Measurements from ENCODE around the gene SPRYD7.
A peak's percentile ranks its signal among the peaks of the same experiment; 100 is the strongest.
"Not testable (repeated sequence)": the region's sequence is repeated elsewhere in the genome, so short reads cannot be mapped to it uniquely, and the experiment has no call there.

The SPRYD7 gene, protein sequence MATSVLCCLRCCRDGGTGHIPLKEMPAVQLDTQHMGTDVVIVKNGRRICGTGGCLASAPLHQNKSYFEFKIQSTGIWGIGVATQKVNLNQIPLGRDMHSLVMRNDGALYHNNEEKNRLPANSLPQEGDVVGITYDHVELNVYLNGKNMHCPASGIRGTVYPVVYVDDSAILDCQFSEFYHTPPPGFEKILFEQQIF

DNA sequence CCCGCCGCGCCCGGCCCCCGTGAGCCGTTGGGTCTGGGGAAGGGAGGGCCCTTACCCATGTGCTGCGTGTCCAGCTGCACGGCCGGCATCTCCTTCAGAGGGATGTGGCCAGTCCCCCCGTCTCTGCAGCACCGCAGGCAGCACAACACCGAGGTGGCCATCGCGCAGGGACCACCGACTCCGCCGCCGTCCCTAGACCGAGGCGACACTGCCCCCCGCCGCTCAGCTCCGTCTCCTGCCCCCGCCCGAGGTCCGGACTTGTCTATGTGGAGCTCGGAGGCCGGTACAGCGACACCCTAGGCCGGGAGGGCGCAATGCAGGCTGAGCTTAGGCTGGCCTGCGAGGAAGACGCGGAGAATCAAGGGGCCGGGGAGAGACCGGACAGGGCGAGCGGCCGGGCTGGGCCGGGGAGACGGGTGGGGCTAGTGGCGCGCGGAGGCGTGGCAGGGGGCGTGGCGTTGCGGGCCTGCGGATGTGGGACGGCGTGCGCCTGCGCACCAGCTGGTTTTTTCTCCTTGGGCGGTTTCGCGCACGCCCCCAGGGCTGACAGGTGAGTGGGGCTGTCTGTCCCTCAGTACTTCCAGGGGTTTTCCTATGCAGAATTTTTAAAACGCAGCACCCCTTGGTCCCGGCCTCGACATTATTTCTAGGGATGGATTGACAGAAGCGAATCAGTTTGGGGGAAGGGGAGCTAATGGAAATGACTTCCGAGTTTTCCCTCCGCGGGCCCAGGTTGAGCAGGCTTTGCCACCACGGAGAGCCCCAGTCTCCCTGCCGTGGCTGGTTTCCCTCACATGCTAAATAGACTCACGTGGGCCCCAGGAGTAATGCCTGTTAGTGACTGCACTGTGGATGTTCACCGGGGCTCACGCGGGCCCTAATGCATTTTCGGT is at the start of gene SPRYD7:
TSS of gene SPRYD7 (minus strand) at position 266 of the 893 bp plus-strand sequence. CDS start at position 161, 105 bp downstream.
- peak; percentile 98 for DNase-seq (ENCODE audit: low spot score)

DNA sequence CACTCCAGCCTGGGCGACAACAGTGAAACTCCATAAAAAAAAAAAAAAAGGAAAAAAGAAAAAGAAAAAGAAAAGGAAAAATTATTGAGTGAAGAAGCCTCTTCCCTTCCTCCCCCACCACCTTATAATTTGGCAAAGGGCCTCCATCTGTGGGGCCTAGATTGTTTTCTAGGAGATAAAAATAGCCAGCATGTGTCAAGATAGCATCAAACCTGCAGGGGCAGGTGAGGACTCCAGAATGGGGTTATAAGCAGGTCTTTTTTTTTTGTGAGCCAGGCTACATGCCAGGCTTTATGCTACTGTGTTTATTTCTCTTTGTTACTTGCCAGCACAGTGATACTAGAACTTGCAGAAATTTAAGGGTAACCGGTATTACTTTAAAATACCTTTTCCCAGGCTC is 49.0 kb upstream of the SPRYD7 start:
- DNase-seq (ENCODE audit: low spot score) = no peak

DNA sequence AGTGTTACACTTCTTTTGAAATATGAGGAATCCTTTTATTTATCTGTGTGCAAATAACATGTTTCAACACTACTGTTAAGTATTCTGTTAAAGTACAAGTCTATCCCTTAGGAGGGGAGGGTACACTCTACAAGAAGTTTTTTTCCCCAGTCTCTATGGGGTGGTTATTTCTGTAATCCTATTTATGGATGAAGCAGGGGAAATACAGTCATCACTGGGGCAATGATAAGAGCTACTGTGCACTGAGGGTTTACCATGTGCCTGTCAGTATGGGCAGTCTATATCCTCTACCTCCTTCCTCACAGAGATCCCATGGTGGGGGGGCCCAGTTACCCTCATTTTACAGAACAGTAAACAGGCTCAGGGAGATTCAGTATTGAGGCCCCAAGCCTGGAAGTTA is 44.1 kb upstream of the SPRYD7 start:
- no peak for DNase-seq (ENCODE audit: low spot score)

DNA sequence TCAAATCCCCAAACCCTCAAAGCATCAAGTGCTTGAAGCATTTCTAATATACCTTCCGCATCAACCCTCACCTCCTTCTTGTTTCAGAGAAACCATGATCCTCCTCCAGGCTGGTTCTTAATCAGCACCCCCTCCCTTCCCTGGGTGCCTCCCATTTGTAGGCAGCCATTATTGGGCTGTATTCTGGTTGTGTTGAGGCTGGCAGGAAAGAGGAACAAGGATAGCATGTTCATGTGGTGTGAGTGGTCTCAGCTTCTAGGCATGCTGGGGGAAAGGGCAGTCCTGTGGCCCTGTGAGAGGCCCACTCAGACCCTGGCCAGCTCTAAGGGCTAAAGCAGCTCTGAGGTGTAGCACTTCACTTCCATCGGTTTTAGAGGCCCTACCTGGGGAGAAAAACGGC is 41.9 kb upstream of the SPRYD7 start:
- DNase-seq (ENCODE audit: low spot score) = no peak

DNA sequence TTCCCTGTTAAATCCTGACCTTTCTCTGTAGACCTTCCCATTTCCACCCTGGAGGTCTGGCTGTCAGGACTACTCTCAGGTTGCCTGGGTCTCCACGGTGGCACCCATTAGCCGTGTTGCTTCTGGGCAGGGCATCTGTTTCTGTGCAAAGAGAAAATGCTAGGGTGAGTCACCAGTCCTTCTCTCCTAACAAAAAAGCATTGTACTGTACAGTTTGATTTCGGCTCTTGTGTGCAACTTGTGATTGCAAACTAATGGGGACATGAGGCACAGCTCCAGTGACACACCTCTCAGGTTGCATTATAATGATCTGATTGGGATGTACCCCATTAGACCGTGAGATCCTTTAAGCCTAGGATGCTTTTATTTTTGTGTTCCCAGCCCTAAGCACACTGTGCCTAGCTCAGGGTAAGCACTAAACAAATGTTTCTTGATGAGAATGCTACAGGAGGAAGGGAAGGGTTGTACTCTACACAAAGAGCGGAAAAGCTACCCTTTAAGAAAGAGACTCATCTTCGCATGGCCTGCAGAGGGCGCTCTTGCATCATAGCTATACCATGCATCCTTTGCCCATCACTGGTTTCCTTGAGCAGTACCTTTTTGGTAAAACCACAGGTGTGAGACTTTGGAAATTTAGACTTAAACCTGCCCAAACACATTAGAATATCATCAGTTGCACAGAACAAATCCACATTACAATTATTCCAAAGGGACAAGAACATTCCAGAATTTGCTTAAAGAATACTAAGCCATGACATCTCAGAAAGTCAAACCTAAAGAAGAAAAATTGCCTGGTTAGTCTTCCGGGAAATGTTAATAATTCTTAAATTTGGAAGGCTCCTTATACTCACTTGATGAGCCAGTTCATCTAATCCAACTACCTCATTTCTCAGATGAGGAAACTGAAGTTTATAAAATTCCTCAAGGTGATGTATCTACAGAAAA is 40.4 kb upstream of the SPRYD7 start:
- DNase-seq (ENCODE audit: low spot score) = peak; percentile 85

DNA sequence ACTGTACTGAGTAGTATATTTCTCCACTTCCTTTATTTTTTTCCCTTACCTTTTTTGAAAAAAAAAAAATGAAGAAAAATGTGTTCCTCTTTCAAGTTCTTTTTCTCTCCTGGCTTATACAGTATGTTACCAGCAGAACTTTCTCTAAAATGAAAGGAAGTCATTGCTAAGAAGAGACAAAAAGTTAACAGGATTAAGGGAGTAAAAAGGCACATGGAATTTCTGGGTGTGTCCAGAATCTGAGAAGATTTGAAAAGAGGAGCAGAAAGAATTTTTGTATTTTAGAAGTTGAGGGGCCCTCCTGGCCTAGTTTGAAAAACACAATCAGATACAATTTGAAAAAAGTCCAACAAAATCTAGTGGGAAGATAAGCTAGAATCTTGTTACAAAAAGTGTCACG is 39.7 kb upstream of the SPRYD7 start:
- no peak for DNase-seq (ENCODE audit: low spot score)

DNA sequence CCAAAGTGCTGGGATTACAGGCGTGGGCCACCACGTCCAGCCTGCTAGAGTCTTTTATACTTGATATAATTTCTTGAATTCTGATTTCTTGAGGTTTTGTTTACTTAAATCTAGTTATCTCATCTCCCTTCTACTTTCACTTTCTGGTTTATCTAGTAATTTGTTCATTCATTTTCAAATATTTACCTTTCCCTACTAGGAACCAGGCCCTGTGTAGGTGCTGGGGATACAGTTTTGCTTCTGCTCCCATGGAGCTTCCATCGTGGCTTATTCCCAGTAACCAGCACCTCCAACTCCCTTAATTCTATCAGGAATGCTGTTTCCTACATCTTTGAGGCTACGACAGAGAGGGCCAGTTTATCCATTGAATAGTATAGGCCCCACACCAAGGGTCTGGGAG is 36.6 kb upstream of the SPRYD7 start:
- no peak for DNase-seq (ENCODE audit: low spot score)

DNA sequence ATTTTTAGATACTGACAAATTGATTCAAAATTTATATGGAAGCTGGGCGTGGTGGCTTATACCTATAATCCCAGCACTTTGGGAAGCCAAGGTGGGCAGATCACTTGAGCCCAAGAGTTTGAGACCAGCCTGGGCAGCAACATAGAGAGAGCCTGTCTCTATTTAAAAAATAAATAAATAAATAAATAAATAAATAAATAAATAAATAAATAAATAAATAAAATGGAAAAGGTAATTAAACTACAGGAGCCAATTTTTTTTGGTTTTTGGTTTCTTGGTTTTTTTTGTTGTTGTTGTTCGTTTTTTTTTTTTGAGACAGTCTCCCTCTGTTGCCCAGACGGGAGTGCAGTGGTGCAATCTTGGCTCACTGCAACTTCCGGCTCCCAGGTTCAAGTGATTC is 31.3 kb upstream of the SPRYD7 start:
- no peak for DNase-seq (ENCODE audit: low spot score)

DNA sequence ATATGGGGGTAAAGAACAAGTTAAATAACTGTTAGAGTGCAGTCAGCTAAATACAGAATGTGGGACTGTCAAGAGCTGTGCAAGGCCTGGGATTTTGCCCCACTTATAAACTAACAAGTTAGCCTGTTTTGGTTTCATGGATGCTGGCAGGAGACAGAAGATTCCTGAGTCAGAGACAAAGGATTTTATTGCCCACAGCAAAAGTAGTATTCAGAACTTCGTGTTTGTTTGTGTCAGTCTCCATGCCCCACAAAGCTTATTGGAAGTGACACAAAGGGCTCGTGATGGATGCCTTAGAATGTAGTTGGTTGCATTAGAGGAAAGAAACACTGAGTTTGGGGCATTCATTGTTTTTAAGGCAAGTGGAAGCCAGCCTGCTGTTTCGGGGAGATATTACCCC is 22.2 kb upstream of the SPRYD7 start:
- DNase-seq (ENCODE audit: low spot score) = peak; percentile 49

DNA sequence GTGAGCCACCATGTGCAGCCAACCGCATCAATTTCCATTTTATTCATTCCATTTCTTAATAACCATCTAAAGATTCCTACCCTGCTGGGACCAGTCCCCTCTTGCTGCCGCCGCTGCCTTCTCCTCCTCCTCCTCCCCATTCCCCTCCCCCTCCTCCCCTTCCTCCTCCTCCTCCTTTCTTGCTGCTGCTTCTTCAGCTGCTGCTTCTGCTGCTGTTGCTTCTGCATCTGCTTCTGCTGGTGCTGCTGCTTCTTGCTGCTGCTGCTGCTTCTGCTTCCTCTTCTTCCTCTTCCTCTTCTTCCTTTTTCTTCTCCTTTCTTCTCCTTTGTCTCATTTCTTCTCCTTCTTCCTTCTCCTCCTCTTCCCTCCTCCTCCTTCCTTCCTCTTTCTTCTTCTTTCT is 20.0 kb upstream of the SPRYD7 start:
- no peak for DNase-seq (ENCODE audit: low spot score)

DNA sequence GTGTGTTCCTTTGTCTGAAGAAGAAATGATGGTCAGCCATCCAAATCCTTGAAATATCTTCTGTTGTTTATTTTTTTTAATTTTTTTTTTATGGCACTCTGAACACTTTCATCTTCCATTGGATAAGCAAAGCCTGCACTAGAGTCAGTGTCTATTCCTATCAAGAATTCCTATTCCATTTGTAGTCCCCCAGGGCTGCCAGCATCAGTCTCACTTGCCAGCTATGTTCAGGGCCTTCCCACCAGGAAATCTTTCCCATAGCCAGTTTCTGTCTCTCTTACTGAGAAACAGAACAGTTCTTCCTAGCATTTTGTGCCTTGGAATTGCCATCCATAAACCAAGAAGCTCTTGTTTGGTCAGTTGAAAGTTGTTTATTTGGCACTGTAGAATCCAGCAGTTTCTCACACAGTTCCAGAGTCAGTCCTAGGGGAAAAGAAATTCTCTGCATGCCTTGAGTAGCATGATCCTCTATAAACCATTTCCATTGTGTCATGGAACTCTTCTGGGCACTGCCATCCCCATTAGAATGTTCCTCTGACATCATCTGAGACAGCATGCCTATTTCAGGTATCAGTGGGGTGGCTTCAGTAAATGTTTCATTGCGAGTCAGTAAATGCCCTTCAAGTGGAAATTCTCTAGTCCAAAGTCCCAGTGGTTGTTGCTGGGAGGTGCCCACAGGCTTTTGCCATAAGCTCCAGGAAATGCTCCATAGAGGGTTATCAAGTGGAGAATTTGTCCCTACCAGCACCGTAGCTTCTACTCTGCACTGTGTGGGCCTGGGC is 18.7 kb upstream of the SPRYD7 start:
- no peak for DNase-seq (ENCODE audit: low spot score)

DNA sequence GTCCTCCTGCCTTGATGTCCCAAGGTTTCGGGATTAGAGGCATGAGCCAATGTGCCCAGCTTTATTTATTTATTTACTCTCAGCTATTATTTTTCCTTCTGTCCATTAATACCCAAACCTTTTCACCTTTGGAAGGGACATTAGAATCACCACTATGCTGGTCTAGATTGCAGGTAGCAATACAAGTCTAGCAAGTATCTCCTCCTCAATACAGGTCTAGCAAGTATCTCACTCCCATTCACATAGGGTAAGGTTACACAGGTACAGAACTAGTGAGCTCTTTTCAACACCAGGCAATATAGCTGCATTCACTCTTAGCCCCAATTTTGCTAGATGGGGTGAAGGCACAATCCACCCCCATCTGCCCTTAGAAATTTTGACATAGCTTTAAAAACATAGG is 17.4 kb upstream of the SPRYD7 start:
- no peak for DNase-seq (ENCODE audit: low spot score)

DNA sequence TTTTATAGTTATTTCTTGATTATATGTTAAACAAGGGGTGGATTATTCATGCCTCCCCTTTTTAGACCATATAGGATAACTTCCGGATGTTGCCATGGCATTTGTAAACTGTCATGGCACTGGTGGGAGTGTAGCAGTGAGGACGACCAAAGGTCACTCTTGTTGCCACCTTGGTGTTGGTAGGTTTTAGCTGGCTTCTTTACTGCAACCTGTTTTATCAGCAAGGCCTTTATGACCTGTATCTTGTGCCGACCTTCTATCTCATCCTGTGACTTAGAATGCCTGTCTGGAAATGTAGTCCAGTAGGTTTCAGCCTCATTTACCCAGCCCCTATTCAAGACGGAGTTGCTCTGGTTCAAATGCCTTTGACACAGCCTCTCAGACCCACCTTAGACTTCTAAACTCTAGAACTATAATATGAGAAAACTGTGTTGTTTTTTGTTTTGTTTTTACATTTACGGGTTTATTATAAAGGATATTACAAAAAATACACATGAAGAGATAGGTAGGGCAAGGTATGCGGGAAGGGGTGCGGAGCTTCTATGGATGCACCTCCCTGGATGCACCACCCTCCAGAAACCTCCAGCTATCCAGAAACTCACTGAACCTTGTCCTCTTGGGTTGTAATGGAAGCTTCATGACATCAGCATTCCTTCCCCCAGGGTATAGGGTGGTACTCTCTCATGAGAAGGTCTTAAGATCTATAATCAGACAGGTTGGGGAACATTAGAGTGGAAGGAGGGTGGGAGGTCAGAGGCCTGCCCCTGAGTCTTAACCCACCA is 15.8 kb upstream of the SPRYD7 start:
- no peak for DNase-seq (ENCODE audit: low spot score)

DNA sequence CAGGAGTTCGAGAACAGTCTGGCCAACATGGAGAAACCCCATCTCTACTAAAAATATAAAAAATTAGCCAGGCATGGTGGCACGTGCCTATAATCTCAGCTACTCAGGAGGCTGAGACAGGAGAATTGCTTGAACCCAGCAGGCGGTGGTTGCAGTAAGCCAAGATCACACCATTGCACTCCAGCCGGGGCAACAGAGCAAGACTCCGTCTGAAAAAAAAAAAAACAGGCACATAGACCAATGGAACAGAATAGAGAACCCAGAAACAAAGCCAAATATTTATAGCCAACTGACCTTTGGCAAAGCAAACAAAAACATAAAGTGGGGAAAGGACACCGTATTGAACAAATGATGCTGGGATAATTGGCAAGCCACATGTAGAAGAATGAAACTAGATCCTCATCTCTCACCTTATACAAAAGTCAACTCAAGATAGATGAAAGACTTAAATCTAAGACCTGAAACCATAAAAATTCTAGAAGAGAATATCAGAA is 12.7 kb upstream of the SPRYD7 start:
- DNase-seq (ENCODE audit: low spot score) = not testable (repeated sequence)

DNA sequence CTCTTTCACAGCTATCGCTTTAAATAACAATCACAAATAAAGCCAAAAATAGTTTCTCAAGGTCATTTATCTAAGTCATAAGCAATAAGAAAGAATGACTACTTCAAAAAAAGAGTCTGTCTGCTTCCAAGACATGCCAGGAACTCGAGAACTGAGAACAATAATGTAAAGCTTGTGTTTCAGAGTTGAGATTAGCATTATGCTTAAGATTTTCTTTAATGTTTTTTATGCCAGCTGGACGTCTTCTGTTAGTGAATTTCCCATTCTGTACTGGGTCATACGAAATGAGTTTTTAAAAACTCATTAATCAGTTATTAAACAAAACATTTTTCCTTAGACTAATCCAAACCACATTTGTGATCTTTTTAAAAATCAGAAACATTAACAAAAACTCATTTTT is 3.2 kb upstream of the SPRYD7 start:
- DNase-seq (ENCODE audit: low spot score) = no peak

DNA sequence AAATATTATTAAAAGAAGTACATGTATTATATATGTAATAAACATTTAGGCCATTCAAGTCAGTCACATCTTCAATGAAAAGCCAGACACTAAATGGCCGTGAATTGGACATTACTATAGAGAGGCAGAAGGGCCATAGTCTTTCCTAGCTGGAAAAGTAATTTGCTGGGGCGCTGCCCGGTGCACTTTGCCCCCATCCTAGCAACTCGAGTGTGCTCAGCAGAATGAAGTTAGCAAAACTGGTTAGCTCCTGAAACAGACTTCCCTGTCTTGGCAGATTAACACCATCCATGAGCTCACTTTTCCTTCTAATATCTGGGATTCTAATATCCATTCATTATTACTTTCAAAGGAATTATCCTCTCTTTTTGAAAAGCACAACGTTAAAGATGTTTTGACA is 2.8 kb upstream of the SPRYD7 start:
- DNase-seq (ENCODE audit: low spot score) = peak; percentile 14

DNA sequence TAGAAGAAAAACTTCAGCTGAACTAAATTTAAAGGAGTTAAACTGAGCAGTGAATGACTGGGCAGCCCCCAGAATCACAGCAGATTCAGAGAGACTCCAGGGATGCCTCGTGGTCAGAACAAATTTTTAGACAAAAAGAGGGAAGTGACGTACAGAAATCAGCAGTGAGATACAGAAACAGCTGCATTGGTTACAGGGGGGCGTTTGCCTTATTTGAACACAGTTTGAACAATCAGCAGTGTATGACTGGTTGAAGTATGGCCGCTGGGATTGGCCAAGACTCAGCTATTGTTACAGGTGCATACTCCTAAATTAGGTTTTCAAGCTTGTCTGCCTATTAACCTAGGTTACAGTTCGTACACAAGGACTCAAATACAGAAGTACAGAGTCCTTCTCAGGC is 2.2 kb upstream of the SPRYD7 start:
- DNase-seq (ENCODE audit: low spot score) = peak; percentile 11

DNA sequence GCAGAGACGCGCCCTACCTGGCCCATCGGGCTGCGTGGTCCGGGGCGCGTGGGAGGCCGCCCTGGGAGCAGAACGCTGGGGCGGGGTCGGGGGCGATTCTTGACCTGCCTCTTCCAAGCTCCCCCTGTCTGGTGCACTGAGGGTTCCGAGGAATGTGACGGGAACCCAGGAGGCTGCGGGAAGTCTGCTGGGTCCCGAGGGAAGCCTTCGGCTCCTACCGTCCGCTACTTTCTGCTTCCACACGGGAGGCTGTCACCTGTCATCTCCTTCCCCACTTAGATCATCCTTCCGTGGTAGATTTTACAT is 781 bp upstream of the SPRYD7 start:
- no peak for DNase-seq (ENCODE audit: low spot score)

DNA sequence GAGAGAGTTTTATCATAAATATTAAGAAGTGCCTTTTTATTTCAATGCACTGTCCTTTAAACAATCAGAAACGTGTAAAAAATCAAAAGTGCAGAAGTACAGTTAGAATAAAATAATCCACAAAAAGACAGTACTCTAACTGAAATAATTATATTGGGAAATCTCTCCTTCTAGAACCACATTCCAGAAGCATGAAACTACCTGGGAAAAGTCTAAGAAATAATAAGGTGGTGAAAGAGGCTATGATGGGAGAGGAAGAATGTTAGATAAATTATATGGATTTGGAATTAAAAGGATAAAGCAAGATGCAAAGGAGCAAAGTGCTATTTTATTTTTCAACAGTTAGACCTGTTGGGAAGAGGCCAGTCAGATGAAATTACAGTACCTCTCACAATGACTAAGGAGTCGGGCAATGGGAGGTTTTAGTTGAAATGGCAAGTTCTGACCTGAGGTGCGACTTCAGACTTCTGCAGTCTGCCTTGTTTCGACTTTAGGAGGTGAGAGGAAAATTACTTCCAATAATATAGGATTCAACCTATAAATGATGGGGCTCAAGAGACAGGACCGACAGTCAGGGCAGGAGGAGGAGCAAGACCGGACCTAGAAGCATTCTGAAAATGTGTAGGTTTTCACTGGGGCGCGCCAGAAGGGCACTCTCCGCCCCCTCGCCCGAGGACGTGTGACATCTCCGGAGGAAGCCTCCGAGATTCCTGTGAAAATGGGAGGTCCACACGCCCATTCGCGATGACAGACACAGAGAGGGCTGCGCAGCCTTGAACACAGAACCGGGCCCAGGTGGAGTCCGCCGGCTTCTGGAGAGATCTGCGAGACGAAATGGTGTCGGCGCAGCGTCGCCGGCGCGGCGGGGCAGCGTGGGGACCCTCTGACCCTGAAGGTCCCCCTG is 717 bp downstream of the SPRYD7 start:
- peak; percentile 29 for DNase-seq (ENCODE audit: low spot score)

DNA sequence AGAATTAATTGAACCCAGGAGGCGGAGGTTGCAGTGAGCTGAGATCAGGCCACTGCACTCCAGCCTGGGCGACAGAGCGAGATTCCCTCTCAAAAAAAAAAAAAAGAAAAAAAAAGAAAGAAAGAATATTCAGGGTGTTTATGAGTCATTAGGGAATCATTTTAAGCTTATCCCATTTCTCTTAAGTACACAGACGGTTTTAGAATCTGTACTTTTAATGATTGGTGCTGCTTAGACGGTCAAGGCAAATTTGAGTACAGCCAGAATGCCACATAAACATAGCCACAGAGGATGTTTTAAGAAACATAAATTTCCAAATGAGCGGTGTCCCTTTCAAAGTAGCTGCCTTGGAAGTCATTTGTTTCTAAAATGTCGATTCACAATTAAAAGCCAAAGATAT is 2.6 kb downstream of the SPRYD7 start:
- no peak for DNase-seq (ENCODE audit: low spot score)
